ELR (cell line): ENCODE results near the gene LRRC45.
A peak's percentile ranks its signal among the peaks of the same experiment; 100 is the strongest.
"Not testable (repeated sequence)": the region's sequence is repeated elsewhere in the genome, so short reads cannot be mapped to it uniquely, and the experiment has no call there.

ENCODE experiments used
- DNase-seq: peaks from one replicate; pipeline ENCODE4 v3.0.0-alpha.2; 2015; ENCODE audit warnings: low read depth

Gene LRRC45

DNA sequence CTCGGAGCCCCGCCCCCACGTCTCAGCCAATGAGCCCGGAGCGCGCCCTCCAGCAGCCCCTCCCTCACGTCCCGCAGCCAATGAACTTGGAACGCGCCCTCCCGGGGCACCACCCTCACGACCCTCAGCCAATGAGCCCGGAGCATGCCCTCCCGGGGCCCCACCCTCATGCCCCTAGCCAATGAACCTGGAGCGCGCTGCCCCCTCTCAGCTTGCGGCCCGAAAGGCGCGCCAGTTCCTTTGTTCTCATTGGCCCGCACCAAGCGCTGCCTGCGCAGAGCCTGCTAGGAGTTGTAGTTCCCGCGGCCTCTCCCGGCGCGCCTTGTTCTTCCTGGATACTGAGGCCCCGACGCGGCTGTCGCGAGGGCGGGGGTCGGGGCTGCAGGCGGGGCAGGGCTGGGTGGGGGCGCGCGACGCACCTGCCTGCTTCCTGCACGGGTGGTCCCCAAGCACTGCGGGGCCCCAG is at the start of gene LRRC45:
Gene LRRC45 (plus strand): TSS at position 325 of the 466 bp plus-strand sequence. CDS start 339 bp downstream, outside the sequence.
- DNase-seq: peak; percentile 100

DNA sequence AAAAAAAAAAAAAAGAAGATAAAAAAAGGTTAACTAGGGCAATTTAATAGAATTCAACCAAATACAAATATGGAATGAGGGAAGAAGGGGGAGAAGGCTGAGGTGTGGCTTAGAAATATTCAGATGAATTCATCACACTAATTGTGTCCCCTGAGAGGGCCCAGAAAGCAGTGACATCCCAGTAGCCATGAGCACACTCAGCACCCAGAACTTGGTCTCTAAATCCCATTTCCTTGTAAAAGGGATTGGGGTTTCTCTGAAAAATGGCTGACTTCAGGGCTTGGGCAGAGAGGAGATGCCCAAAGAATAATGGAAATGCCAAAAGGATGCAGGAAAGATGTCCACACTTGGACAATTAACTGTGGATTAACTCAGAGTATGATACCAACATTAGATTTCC is 49.7 kb upstream of the LRRC45 start:
- no peak for DNase-seq

GRCh38 chr17:81976332-81977210 is 46.5 kb upstream of the LRRC45 start:
- no peak for DNase-seq

DNA sequence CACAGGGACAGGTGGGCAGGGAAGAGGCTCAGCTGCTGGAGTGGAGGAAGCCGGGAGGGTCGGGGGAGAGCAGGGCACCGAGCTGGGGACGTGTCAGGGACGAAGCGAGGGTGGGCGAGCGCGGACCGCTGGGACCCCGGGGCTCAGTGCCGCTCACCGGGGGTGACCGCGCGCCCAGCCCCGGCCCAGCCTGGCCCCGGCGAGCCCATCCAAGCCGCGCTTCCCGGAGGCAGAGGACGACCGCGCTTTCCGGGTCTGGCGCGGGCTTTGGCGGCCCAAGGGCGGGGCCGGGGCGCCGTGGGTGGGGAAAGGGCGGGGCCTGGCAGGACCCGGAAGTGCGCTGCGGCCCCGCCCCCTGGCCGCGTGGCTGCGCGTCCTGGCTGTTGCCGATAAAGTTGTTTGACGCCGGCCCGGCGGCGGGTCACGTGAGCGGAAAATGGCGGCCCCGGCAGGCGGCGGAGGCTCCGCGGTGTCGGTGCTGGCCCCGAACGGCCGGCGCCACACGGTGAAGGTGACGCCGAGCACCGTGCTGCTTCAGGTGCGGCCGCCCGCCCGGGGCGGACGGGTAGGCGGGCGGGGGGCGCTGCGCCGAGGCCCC is 45.8 kb upstream of the LRRC45 start, which contains the start of gene ASPSCR1:
Gene ASPSCR1 (plus strand): TSS at position 419 of the 598 bp plus-strand sequence. CDS start 18 bp downstream, at position 437.
- peak; percentile 94 for DNase-seq

GRCh38 chr17:81978524-81979298 is 44.4 kb upstream of the LRRC45 start:
- DNase-seq: no peak

DNA sequence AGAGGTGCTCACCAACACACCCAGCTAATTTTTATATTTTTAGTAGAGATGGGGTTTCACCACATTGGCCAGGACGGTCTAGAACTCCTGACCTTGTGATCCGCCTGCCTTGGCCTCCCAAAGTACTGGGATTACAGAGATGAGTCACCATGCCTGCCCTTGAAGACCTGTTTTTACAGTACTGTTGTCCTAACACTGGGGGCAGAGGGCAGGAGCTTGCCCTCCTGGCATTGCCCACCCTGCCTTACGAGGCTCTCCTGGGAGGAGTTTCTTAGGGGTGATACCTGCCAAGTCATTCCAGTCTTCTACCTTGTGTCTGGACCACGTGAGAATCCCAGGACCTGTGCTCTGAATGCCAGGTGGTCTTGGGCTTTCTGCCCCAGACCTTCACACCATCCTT is 43.0 kb upstream of the LRRC45 start:
- no peak for DNase-seq

- no peak for DNase-seq
These were observed 42.3 kb upstream of the LRRC45 start for GRCh38 chr17:81980707-81981343.

- DNase-seq: not testable (repeated sequence)
These were observed 41.6 kb upstream of the LRRC45 start for GRCh38 chr17:81981511-81981910.

DNA sequence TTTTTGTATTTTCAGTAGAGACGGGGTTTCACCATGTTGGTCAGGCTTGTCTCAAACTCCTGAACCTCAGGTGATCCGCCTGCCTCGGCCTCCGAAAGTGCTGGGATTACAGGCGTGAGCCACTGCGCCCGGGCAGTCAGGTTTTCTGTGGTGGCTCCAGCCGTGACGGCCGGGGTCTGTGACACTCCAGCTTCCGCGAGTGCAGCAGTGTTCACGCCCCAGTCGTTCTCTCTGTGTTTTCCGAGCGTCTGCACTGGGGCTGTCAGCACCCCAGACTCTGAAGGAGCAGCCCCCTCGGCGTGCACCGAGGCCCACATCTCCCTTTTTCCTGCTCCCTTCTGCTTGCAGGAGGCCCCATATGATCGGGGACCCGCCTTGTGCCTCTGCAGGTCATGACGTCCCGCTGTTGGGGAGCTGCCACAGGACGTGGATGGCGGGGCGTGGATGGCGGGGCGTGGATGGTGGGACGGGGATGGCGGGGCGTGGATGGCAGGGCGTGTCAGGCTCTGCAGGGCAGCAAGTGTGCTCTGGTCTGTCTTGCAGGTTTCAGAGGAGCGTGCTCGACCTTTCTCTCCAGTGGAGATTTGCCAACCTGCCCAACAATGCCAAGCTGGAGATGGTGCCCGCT is 40.0 kb upstream of the LRRC45 start:
- DNase-seq: no peak

DNA sequence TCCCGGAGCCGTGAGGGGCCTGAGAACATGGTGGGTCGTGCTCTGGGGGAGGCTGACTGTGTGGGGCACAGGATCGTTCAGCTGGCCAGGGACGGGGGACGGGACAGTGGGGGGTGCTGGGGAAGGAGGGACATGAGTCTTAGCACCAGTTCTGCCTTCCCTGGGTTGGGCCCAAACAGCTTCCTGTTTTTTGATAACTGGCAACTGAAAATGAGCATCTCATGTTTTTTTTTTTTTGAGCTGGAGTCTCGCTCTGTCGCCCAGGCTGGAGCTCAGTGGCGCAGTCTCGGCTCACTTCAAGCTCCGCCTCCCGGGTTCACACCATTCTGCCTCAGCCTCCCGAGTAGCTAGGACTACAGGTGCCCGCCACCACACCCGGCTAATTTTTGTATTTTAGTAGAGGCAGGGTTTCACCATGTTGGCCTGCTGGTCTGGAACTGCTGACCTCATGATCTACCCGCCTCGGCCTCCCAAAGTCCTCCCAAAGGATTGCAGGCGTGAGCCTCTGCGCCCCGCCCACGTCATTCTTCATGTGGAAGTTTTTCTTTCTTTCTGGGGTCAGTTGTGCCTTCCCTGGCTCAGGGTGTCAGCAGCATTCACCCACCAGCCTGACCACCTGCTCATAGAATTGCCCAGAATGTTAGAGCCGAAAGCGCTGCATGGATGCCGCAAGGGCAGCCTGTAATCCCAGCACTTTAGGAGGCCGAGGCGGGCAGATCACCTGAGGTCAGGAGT is 39.3 kb upstream of the LRRC45 start:
- no peak for DNase-seq

DNA sequence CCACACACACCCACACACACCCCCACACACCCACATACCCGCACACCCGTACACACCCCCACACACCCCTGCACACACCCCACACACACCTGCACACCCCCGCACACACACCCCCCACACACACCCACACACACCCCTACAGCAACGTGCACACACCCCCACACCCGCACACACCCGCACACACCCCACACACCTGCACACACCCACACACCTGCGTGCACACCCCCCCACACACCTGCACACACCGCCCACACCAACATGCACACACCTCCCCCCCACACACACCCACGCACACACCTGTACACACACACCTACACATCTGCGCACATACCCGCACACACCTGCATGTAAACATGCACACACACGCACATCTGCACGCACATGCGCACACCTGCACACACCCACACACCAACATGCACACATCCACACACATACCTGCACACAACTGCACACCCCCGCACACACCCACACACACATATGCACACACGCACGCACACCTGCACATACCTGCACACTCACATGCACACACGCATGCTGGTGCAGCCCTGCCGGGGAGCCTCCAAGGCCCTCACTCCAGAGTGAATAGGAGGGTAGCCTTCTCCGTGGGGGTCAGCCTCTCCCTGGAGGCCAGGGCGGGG is 38.2 kb upstream of the LRRC45 start:
- DNase-seq: no peak

- DNase-seq: no peak
These were observed 36.5 kb upstream of the LRRC45 start for GRCh38 chr17:81986606-81987005.

- DNase-seq: no peak
These were observed 35.8 kb upstream of the LRRC45 start for GRCh38 chr17:81987161-81987770.

DNA sequence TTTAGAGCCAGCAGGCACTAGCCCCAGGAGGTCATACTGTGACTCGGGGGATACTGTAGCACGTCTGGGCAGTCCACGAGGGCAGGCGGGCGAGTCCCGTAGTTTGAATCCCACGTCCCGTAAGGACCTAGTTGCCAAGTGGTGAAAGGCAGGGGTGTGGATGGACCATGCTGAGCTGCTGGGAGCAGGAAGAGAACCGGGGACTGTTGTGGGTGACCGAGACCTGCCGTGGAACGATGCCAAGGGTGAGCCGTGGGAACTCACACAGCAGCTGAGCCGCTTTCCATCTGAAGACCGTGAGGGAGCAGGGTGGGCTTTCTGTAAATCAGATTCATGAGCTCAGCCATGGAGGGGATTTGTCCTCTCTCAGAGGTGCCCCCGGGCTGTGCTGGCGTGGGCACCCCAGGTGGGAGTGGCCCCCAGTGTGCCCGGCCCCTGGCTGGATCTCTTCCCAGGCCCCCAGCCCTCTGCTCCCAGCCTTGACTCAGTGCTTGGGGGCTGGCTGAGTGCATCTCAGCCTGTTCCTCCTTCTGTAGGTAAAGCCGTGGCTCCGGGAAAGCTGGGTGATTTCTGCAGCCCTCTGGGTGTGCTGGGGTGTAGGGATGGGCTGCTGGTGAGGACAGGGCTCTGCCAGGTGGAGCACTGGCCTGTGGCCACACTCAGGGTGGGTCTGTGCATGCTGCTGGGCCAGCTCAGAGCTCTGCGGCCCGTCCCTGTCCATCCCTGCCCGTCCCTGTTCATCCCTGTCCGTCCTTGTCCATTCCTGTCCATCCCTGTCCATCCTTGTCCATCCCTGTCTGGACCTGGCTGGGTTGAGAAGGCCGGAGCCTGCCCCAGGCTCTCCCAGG is 32.0 kb upstream of the LRRC45 start:
- no peak for DNase-seq

DNA sequence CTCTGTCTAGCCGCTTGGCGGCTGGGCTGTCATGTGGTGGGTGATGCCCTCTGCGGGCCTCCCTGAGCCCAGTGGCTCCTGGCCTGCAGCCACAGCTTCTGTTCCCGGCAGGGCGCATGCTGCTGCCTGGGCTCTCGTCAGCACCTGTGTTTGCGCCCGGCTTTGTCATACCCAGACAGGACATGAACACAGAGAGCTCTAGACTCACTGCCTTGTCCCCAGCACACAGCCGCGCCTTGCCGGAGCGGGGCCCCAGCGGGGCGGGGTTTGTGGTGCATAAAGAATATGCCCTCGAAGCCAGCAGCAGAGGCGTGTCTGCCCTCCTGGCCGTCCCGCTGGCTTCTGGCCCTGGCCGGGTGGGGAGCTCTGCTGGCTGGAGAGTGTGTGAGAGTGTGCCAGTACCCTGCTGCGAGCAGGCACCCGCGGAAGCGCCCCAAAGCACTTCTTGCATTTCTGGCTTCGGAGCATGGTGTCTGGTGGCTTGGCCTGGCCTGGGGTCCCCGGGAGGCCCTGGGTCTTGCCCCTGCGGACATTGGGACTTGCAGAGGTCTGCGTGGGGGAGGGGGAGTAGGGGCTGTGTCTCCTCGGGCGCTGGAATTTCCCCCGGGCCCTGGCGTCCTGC is 31.3 kb upstream of the LRRC45 start:
- DNase-seq: peak; percentile 66

GRCh38 chr17:81992306-81993102 is 30.6 kb upstream of the LRRC45 start:
- no peak for DNase-seq
